Neural progenitor cell (in vitro differentiated cells): ENCODE measurements around the gene MN1. TPM values are rescaled to one million over a fixed set of nuclear protein-coding genes. Genes with fewer than 3 reads are reported as not detected.

Source experiments
- DNase-seq: peaks from one replicate; pipeline ENCODE4 v3.0.0-alpha.2; 2016; ENCODE audit warnings: low spot score
- H2AFZ ChIP-seq: fragments of 200-600 bp; sonication (generic); replicated peaks from 2 replicates; pipeline ENCODE4 v1.6.1; 2016; ENCODE audit warnings: antibody characterized with exemption
- H3F3A ChIP-seq: fragments of 200-600 bp; sonication (generic); 2 replicates; pipeline ENCODE4 v1.6.1; 2016; ENCODE audit warnings: antibody characterized with exemption, low read depth
- H3K27ac ChIP-seq: fragments of 200-600 bp; sonication (generic); 2 replicates; pipeline ENCODE4 v1.5.1; 2016; ENCODE audit warnings: mild to moderate bottlenecking
- H3K27me3 ChIP-seq: fragments of 200-600 bp; sonication (generic); 2 replicates; pipeline ENCODE4 v1.6.1; 2016; ENCODE audit warnings: mild to moderate bottlenecking, moderate library complexity
- H3K36me3 ChIP-seq: fragments of 200-600 bp; sonication (generic); 2 replicates; pipeline ENCODE4 v1.5.1; 2016
- H3K4me1 ChIP-seq: fragments of 200-600 bp; sonication (generic); 2 replicates; pipeline ENCODE4 v1.6.1; 2016; ENCODE audit warnings: mixed run types
- H3K4me2 ChIP-seq: fragments of 200-600 bp; sonication (generic); 2 replicates; pipeline ENCODE4 v1.6.1; 2016
- H3K4me3 ChIP-seq: fragments of 200-600 bp; sonication (generic); 2 replicates; pipeline ENCODE4 v1.5.1; 2016
- H3K79me2 ChIP-seq: fragments of 200-600 bp; sonication (generic); 2 replicates; pipeline ENCODE4 v1.6.1; 2016; ENCODE audit warnings: low read depth
- H3K9ac ChIP-seq: fragments of 200-600 bp; sonication (generic); 2 replicates; pipeline ENCODE4 v1.6.1; 2016
- H3K9me3 ChIP-seq: fragments of 200-600 bp; sonication (generic); 2 replicates; pipeline ENCODE4 v1.5.1; 2016; ENCODE audit warnings: low read depth
- H4K20me1 ChIP-seq: fragments of 200-600 bp; sonication (generic); 2 replicates; pipeline ENCODE4 v1.6.1; 2016; ENCODE audit warnings: low read depth
- H3K27ac Mint-ChIP-seq: 3 replicates; pipeline ENCODE4 v1.8.0; 2021; ENCODE audit warnings: mixed read lengths
- H3K27me3 Mint-ChIP-seq: 2 replicates; pipeline ENCODE4 v1.8.0; 2022; ENCODE audit warnings: low read depth, mild to moderate bottlenecking, inconsistent platforms, moderate library complexity, mixed read lengths; ENCODE audit not compliant: insufficient read depth
- H3K36me3 Mint-ChIP-seq: 3 replicates; pipeline ENCODE4 v1.8.0; 2021; ENCODE audit warnings: mixed read lengths
- H3K4me1 Mint-ChIP-seq: 3 replicates; pipeline ENCODE4 v1.8.0; 2021; ENCODE audit warnings: mixed read lengths
- H3K4me3 Mint-ChIP-seq: 3 replicates; pipeline ENCODE4 v1.8.0; 2021; ENCODE audit warnings: mild to moderate bottlenecking, moderate library complexity, mixed read lengths
- H3K9me3 Mint-ChIP-seq: 3 replicates; pipeline ENCODE4 v1.8.0; 2020; ENCODE audit warnings: mixed read lengths
- CTCF ChIP-seq: fragments of 200-600 bp; sonication (generic); IDR thresholded peaks from 2 replicates; pipeline ENCODE4 v1.5.1; 2017; ENCODE audit warnings: antibody characterized with exemption, mild to moderate bottlenecking
- EZH2 ChIP-seq: fragments of 200-600 bp; sonication (generic); IDR thresholded peaks from 2 replicates; pipeline ENCODE4 v1.6.1; 2017; ENCODE audit warnings: antibody characterized with exemption, mild to moderate bottlenecking, moderate library complexity
- EZH2phosphoT487 ChIP-seq: fragments of 200-600 bp; sonication (generic); IDR thresholded peaks from 2 replicates; pipeline ENCODE4 v1.6.1; 2017; ENCODE audit warnings: antibody characterized with exemption
- total RNA-seq: library from RNA; depleted of rRNA; stranded (reverse); fragments of >200 nt; gene quantifications from 2 replicates; pipeline ENCODE4 v1.2.3, GENCODE V29; 2015; ENCODE audit warnings: low replicate concordance

MN1 gene
- total RNA-seq, 1 donor from 2014 or later, result 13.3 TPM

- Histone ChIP-seq H3F3A (peaks cover 21% of the 10 kb centered on the region), H3K27ac (no peak overlapping the region), H4K20me1 (no peaks in the 10 kb centered on the region), H3K9ac (no peak overlapping the region), H3K4me1 (peaks cover 13% of the 10 kb centered on the region), H2AFZ (no peak overlapping the region), H3K79me2 (no peaks in the 10 kb centered on the region), H3K36me3 (no peaks in the 10 kb centered on the region), H3K27me3 (no peaks in the 10 kb centered on the region), H3K9me3 (no peaks in the 10 kb centered on the region), H3K4me3 (no peak overlapping the region), H3K4me2 (peak overlapping the region; percentile 22)
- DNase-seq, result peak; percentile 42
- H3K27me3 Mint-ChIP-seq, result peaks cover 22% of the 10 kb centered on the region
- peak overlapping the region; percentile 25 for H3K4me3 Mint-ChIP-seq
- H3K4me1 Mint-ChIP-seq, result peaks cover 47% of the 10 kb centered on the region
- no peaks in the 10 kb centered on the region for H3K36me3 Mint-ChIP-seq
- TF ChIP-seq EZH2 (no peak), EZH2phosphoT487 (no peak), CTCF (no peak)
- no peaks in the 10 kb centered on the region for H3K9me3 Mint-ChIP-seq
- H3K27ac Mint-ChIP-seq, result no peak overlapping the region
Observed at GRCh38 chr22:27810609-27811151, 9.1 kb upstream of the MN1 start.

- H3K79me2 ChIP-seq, result no peaks in the 10 kb centered on the region
- Mint-ChIP-seq H3K27me3 (peaks cover 23% of the 10 kb centered on the region), H3K9me3 (no peaks in the 10 kb centered on the region), H3K4me1 (peaks cover 52% of the 10 kb centered on the region), H3K4me3 (no peak overlapping the region), H3K27ac (no peak overlapping the region), H3K36me3 (no peaks in the 10 kb centered on the region)
- H2AFZ ChIP-seq, result no peak overlapping the region
- no peaks in the 10 kb centered on the region for H4K20me1 ChIP-seq
- peaks cover 14% of the 10 kb centered on the region for H3K4me1 ChIP-seq
- no peaks in the 10 kb centered on the region for H3K36me3 ChIP-seq
- no peak overlapping the region for H3K4me3 ChIP-seq
- H3K27me3 ChIP-seq, result no peaks in the 10 kb centered on the region
- no peaks in the 10 kb centered on the region for H3K9me3 ChIP-seq
- H3F3A ChIP-seq, result peaks cover 21% of the 10 kb centered on the region
- peak overlapping the region; percentile 22 for H3K4me2 ChIP-seq
- H3K27ac ChIP-seq, result no peak overlapping the region
- TF ChIP-seq CTCF (no peak), EZH2phosphoT487 (no peak), EZH2 (no peak)
- no peak overlapping the region for H3K9ac ChIP-seq
- no peak for DNase-seq
Observed at GRCh38 chr22:27809700-27810608, 8.4 kb upstream of the MN1 start.

GRCh38 chr22:27809226-27809603 is 7.7 kb upstream of the MN1 start:
- H4K20me1 ChIP-seq, result no peaks in the 10 kb centered on the region
- Mint-ChIP-seq H3K36me3 (no peaks in the 10 kb centered on the region), H3K27ac (peak overlapping the region; percentile 34), H3K27me3 (peaks cover 23% of the 10 kb centered on the region), H3K9me3 (no peaks in the 10 kb centered on the region), H3K4me3 (no peak overlapping the region), H3K4me1 (peaks cover 57% of the 10 kb centered on the region)
- DNase-seq, result no peak
- no peak for TF ChIP-seq CTCF
- no peak for TF ChIP-seq EZH2phosphoT487
- no peak for TF ChIP-seq EZH2
- peaks cover 20% of the 10 kb centered on the region for H3K4me1 ChIP-seq
- H3K4me2 ChIP-seq, result no peak overlapping the region
- H3K36me3 ChIP-seq, result no peaks in the 10 kb centered on the region
- no peak overlapping the region for H3K9ac ChIP-seq
- no peak overlapping the region for H3K27ac ChIP-seq
- H3K9me3 ChIP-seq, result no peaks in the 10 kb centered on the region
- no peaks in the 10 kb centered on the region for H3K79me2 ChIP-seq
- peaks cover 21% of the 10 kb centered on the region for H3F3A ChIP-seq
- no peak overlapping the region for H2AFZ ChIP-seq
- H3K4me3 ChIP-seq, result no peak overlapping the region
- no peaks in the 10 kb centered on the region for H3K27me3 ChIP-seq
